Stimulated activated CD8-positive, alpha-beta memory T cell treated with anti-CD3 and anti-CD28 coated beads, Interleukin-12 subunit alpha, Interleukin-12 subunit beta, amount 100 ng/mL, for 1 hour (primary cell): ENCODE data around the gene PARVB.
A peak's percentile ranks its signal among the peaks of the same experiment; 100 is the strongest.
"Not testable (repeated sequence)": the region's sequence is repeated elsewhere in the genome, so short reads cannot be mapped to it uniquely, and the experiment has no call there.

ENCODE experiments used
- DNase-seq: peaks from one replicate; pipeline ENCODE4 v3.0.0-alpha.2; 2020; ENCODE audit warnings: low read depth

Gene PARVB

GRCh38 chr22:43998679-43999264 is 25.3 kb upstream of the PARVB start:
- DNase-seq = no peak

- DNase-seq = no peak
Measured at GRCh38 chr22:43999378-43999777, 24.7 kb upstream of the PARVB start.

- DNase-seq = no peak
Measured at GRCh38 chr22:44000123-44000522, 24.0 kb upstream of the PARVB start.

- no peak for DNase-seq
Measured at GRCh38 chr22:44001521-44001920, 22.6 kb upstream of the PARVB start.

- DNase-seq = no peak
Measured at GRCh38 chr22:44002324-44002723, 21.8 kb upstream of the PARVB start.

- no peak for DNase-seq
Measured at GRCh38 chr22:44002997-44003396, 21.1 kb upstream of the PARVB start.

- no peak for DNase-seq
Measured at GRCh38 chr22:44003405-44004103, 20.5 kb upstream of the PARVB start.

- no peak for DNase-seq
Measured at GRCh38 chr22:44004104-44004460, 20.0 kb upstream of the PARVB start.

GRCh38 chr22:44005524-44005923 is 18.6 kb upstream of the PARVB start:
- DNase-seq = no peak

GRCh38 chr22:44012162-44012561 is 11.9 kb upstream of the PARVB start:
- no peak for DNase-seq

GRCh38 chr22:44012591-44012990 is 11.5 kb upstream of the PARVB start:
- no peak for DNase-seq

- DNase-seq = no peak
Measured at GRCh38 chr22:44014241-44014640, 9.9 kb upstream of the PARVB start.

- DNase-seq = not testable (repeated sequence)
Measured at GRCh38 chr22:44016586-44016985, 7.5 kb upstream of the PARVB start.

GRCh38 chr22:44018594-44018993 is 5.5 kb upstream of the PARVB start:
- no peak for DNase-seq

- no peak for DNase-seq
Measured at GRCh38 chr22:44019416-44019815, 4.7 kb upstream of the PARVB start.

- DNase-seq = no peak
Measured at GRCh38 chr22:44019846-44020245, 4.3 kb upstream of the PARVB start.

- no peak for DNase-seq
Measured at GRCh38 chr22:44020981-44021380, 3.1 kb upstream of the PARVB start.

GRCh38 chr22:44023404-44024287 is 456 bp upstream of the PARVB start:
- DNase-seq = no peak

GRCh38 chr22:44025171-44026065 is 1.3 kb downstream of the PARVB start:
- DNase-seq = no peak

GRCh38 chr22:44026066-44026629 is 2.0 kb downstream of the PARVB start:
- no peak for DNase-seq

- peak; percentile 44 for DNase-seq
Measured at GRCh38 chr22:44026630-44027511, 2.8 kb downstream of the PARVB start.
